Psoas muscle (tissue), 8 donors: ENCODE data around the gene CTCF. TPM values are rescaled to one million over a fixed set of nuclear protein-coding genes. Genes with fewer than 3 reads are reported as not detected.

Source experiments
- ATAC-seq, 4 donors: fragments of 200-7000 bp; cut with Tn5 transposase; one replicate each; pipeline ENCODE4 v1.9.1; 2020; ENCODE audit warnings: moderate library complexity in 3 of 4, mild to moderate bottlenecking in 2 of 4
- DNase-seq, 2 donors: peaks; one replicate each; pipeline ENCODE4 v3.0.0-alpha.2; 2020
- H3K27ac ChIP-seq: fragments of 200-600 bp; one replicate; pipeline ENCODE4 v1.8.0; 2022
- H3K27me3 ChIP-seq, 3 donors: fragments of 200-600 bp in 1 of 3; one replicate each; pipeline versions ENCODE4 v1.6.1 to v1.8.0; 2013 to 2022; ENCODE audit warnings: low read length in 2 of 3, mild to moderate bottlenecking in 2 of 3, moderate library complexity in 1 of 3; ENCODE audit not compliant: insufficient read depth in 3 of 3
- H3K36me3 ChIP-seq, 2 donors: fragments of 200-600 bp in 1 of 2; one replicate each; pipeline versions ENCODE4 v1.6.1 to v1.8.0; 2013 to 2022; ENCODE audit warnings: low read depth in 1 of 2, mild to moderate bottlenecking in 1 of 2, moderate library complexity in 1 of 2; ENCODE audit not compliant: insufficient read depth in 1 of 2
- H3K4me1 ChIP-seq: fragments of 200-600 bp; one replicate; pipeline ENCODE4 v1.8.0; 2022
- H3K4me3 ChIP-seq: fragments of 200-600 bp; one replicate; pipeline ENCODE4 v1.8.0; 2022; ENCODE audit warnings: mild to moderate bottlenecking
- H3K9me3 ChIP-seq: fragments of 200-600 bp; one replicate; pipeline ENCODE4 v1.8.0; 2022
- CTCF ChIP-seq: fragments of 200-600 bp; IDR thresholded peaks from one replicate; pipeline ENCODE4 v1.8.0; 2022; ENCODE audit warnings: antibody characterized with exemption
- WGBS, 3 donors: extraction: QIAGEN DNeasy Blood & Tissue Kit; methylation state at CpG; one replicate each; pipeline versions ENCODE4 v1.1.6 to v1.1.7; 2013; 5-methylcytosine and 5-hydroxymethylcytosine counted together
- intact Hi-C, 2 donors: fragments of 100-400 bp; cut with DNase I; formaldehyde crosslinking; loops; one replicate each; pipeline versions ENCODE4 v1.11.0 to v1.14.2; 2022
- polyA plus RNA-seq, 3 donors: library from polyadenylated mRNA; stranded (reverse); fragments of 200-250 nt; gene quantifications; one replicate each; pipeline ENCODE4 v1.2.3, GENCODE V29; 2013
- total RNA-seq, 4 donors: library from RNA; stranded (reverse); fragmentation: NEBNext Ultra II Directional in 2 of 4; extraction: Animal tissue kit (Norgen Biotek cat#: 25700) in 2 of 4; gene quantifications; one replicate each; pipeline versions ENCODE4 v1.2.1 to v1.2.4, GENCODE V29; 2021 to 2023
- donor health status: healthy with polysubstance abuse.
- donor health status: DM: no; HTN: no; CAD: no; lungs with moderate emphysema.
- donor health status: Bipolar disorder and iron deficiency.
- donor health status: healthy.
- donor health status: DM: yes; HTN: yes; CAD: no.
- donor health status: DM: no; HTN: no; CAD: no.
- donor health status: DM: no; HTN: no; CAD: no.
- donor health status: DM: yes; HTN: yes; CAD: no.

CTCF gene
- total and polyA plus RNA-seq, 7 donors: 17.7 to 44.7 (median 25.8) TPM

DNA sequence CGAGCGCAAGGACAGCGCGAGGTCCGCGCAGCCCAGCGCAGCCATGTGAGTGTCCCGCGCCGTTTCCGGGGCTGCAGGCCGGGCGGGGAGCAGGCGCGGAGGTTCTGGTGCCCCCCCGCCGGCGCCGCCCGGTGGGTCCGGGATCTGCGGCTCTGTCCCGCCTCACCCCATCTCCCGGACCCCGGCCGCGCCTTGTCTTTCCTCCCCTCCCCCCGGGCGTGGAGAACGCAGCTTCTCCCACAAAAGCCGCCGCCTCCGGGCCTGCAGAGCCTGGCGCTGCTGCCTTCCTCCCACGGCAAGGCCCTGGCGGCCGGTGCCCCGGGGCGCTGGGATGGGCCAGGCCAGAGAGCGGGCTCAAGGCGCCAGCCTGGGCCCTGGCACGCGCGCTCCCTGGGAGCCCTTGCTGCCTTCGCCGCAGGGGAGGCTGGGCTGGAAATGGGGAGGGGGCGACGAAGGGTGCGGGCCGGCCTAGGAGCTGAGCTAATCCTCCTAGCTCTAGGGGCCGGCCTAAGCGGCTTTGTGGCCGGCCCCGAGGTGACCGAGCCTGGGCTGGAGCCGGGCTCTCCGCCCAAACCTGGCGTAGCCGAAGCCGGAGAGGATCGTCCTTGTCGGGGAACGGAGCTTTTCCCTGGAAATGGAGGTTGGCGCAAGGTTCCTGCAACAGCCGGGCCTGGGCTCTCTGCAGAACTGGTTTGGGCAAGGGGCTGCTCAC, 33.3 kb upstream of the CTCF start:
- ATAC-seq: peak; percentile 34 to 59 (median 42)
- 1 to 2% (median 1%) methylated on average over 40 to 65 of the region's 65 CpGs for WGBS, 3 donors
- Histone ChIP-seq H3K4me3 (peak overlapping the region; percentile 70), H3K9me3 (no peaks in the 10 kb centered on the region), H3K4me1 (peaks cover 17% of the 10 kb centered on the region), H3K27me3 (no peaks in the 10 kb centered on the region), H3K27ac (peak overlapping the region; percentile 80), H3K36me3 (no peaks in the 10 kb centered on the region)
- intact Hi-C loops: loop anchor here in 1 of 2 donors (10.0 kb wide), 2 partner anchors 286 to 406 kb away; partner anchors contain the start of genes CTRL and PSMB10
- no peak for TF ChIP-seq CTCF
- peak in 1 of 2 donors; percentile 81 for DNase-seq

DNA sequence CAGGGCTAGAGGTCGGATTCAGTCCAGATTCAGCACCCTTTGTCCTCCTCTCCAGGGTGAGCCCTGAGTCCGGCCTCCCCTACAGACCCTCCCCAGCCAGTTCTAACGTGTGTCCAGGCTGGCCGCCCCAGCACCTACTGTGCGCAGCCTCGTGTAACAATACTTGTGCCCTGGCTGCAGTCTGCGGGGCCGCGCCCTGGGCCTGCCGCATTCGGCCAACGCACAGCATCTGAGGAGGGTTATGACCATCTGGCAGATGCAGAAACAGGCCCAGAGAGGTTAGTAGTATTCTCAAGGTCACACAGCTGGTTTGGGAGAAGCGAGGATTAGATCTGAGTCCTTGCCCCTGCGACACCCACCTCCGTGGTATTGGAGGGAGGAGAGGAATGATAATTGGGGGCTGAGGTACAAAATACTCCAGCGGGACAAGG, 32.7 kb upstream of the CTCF start:
- Histone ChIP-seq H3K36me3 (no peaks in the 10 kb centered on the region), H3K4me3 (peak overlapping the region; percentile 70), H3K9me3 (no peaks in the 10 kb centered on the region), H3K4me1 (peaks cover 17% of the 10 kb centered on the region), H3K27ac (peak overlapping the region; percentile 80), H3K27me3 (no peaks in the 10 kb centered on the region)
- peak in 1 of 2 donors; percentile 64 for DNase-seq
- 2 to 4% (median 2%) methylated on average over 16 of the region's 16 CpGs for WGBS, 3 donors
- intact Hi-C loops: loop anchor here in 1 of 2 donors (10.0 kb wide), 2 partner anchors 285 to 405 kb away; partner anchors contain the start of genes CTRL and PSMB10
- no peak for TF ChIP-seq CTCF
- peak; percentile 13 to 43 (median 34) for ATAC-seq

GRCh38 chr16:67530013-67530939, 32.0 kb upstream of the CTCF start:
- H3K27me3 ChIP-seq: no peaks in the 10 kb centered on the region
- peak; percentile 74 to 81 (median 79) for ATAC-seq
- WGBS, 3 donors: 2 to 4% (median 3%) methylated on average over 28 to 48 of the region's 48 CpGs
- no peak for TF ChIP-seq CTCF
- DNase-seq: peak; percentile 83 to 87
- peaks cover 17% of the 10 kb centered on the region for H3K4me1 ChIP-seq
- peak overlapping the region; percentile 70 for H3K4me3 ChIP-seq
- H3K27ac ChIP-seq: peak overlapping the region; percentile 80
- H3K9me3 ChIP-seq: no peaks in the 10 kb centered on the region
- intact Hi-C loops: no loop called here
- no peaks in the 10 kb centered on the region for H3K36me3 ChIP-seq

DNA sequence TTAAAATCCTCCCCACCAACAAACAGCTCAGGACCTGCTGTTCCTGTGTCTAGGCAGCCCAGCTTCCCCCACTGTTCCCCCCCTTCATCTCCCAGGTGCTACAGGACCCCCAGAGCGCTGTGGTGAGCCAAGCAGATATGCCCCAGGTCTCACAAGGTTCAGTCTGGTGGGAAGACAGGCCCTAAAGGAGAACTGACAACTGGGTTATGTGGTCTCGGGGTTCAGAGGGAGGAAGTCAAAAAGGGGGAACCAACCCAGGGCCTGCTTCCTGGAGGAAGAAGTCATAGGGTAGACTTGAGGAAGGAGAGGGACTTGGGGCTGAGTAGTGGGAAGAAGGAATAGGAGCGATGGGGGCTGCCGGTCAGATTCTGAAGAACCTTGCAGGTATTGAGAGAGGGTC, 31.1 kb upstream of the CTCF start:
- ATAC-seq: no peak
- no peak for TF ChIP-seq CTCF
- no peak overlapping the region for H3K27ac ChIP-seq
- intact Hi-C loops: no loop called here
- H3K36me3 ChIP-seq: no peaks in the 10 kb centered on the region
- H3K4me3 ChIP-seq: peak overlapping the region; percentile 22
- no peaks in the 10 kb centered on the region for H3K9me3 ChIP-seq
- no peaks in the 10 kb centered on the region for H3K27me3 ChIP-seq
- WGBS, 3 donors: 88 to 93% (median 89%) methylated on average over 4 of the region's 4 CpGs
- DNase-seq: peak in 1 of 2 donors; percentile 37
- peaks cover 17% of the 10 kb centered on the region for H3K4me1 ChIP-seq
